Activated naive CD4-positive, alpha-beta T cell treated with anti-CD3 and anti-CD28 coated beads, Interleukin-2, amount 50 U/mL, for 16 hours (primary cell): ENCODE results near the gene MAP2K6.

Source experiments
- DNase-seq: peaks from one replicate; pipeline ENCODE4 v3.0.0-alpha.2; 2020

The MAP2K6 gene

DNA sequence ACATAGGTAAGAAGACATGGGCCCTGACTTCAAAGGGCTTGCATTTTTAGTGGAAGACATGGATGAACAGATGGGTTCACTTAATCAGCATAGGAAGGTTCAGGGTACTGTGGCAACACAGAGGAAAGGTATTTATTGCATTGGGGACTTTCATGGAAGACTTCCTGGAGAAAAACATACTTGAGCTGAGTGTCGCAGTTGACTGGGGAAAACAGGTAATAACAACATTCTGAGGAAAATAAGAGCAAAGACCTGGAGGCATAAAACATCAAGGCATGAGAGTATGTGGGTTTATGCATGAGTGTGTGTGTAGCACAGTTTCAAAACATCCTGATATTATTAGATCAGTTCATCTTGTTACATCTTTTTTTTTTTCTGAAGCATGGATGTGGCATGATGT is 82.7 kb downstream of the MAP2K6 start:
- no peak for DNase-seq

GRCh38 chr17:69499318-69499717 is 84.8 kb downstream of the MAP2K6 start:
- DNase-seq, result no peak

DNA sequence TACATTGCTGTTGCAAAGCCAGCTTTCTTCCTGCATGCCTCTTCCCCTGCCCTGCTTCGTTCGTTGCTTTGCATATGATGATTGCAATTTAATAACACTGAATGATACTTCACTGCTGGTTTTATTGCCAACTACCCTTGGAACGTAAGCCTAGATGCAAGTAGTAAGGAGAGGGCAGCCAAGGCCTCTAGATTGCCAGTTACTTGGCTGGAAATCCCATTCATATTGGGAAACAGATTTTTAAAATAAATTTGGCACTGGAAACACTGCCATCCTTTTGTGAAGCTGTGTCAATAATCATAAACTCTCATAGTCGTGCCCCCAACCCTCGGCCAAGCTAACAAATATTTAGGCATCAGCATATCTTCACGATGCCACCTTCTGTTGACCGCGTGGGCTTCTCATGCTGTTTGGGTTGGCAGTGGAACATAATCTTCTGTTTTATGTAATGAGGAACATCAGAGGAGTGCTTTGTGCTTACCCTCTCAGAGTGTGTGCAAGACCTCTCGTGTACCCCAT is 86.5 kb downstream of the MAP2K6 start:
- no peak for DNase-seq

- no peak for DNase-seq
Measured at GRCh38 chr17:69501591-69502468, 87.3 kb downstream of the MAP2K6 start.

DNA sequence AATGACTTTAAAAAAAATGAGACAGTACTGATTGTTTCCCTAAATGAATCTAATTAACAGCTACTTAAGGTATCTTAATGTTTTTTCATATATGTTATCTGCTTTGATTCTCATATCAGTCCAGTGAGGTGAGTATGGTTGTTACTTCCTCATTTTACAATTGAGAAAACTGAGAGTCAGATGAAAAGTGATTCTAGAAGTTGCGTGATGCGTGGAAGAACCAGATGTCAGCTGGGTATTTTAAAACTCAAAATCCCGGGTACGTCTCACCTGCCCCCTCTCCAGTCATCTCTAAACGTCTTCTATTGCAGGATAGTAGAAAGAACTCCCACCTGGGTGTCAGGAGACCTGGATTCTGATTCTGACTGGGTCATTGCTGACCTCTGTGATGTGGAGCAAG is 89.2 kb downstream of the MAP2K6 start:
- DNase-seq, result no peak

DNA sequence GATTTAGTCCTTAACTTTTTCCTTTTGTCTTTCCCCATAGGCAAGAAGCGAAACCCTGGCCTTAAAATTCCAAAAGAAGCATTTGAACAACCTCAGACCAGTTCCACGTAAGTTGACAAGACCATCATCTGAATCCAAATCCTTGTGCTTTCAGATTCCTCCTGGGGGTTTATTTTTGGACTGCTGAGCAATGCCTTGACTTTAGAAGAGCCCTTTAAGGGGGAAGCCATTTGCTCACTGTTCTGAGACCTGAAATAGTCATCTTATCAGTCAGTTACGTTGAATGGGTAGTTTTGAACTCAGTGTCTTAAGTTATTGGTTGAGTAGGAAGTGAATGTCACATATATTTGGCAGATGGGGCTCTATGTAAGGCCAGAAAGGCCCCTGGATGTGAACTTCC is 91.2 kb downstream of the MAP2K6 start:
- DNase-seq, result no peak

DNA sequence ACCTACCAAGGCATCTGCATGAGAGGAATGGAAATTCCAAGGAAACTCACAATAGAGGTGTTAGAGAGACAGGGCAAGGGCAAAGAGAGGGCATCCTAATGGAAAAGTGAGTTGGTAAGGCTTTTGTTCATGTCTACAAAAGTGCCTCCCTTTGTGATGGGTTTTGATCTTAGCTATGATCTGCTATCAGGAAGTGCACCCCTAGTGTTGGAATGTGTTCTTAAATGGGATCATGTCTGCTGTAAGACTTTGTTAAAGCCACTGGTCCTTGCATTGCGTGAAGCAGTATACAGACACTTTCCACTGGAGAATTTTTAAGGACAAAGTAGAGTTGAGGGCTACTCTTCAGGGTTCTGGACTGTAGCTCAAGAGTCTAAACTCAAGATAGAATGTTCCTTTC is 92.0 kb downstream of the MAP2K6 start:
- DNase-seq, result no peak

DNA sequence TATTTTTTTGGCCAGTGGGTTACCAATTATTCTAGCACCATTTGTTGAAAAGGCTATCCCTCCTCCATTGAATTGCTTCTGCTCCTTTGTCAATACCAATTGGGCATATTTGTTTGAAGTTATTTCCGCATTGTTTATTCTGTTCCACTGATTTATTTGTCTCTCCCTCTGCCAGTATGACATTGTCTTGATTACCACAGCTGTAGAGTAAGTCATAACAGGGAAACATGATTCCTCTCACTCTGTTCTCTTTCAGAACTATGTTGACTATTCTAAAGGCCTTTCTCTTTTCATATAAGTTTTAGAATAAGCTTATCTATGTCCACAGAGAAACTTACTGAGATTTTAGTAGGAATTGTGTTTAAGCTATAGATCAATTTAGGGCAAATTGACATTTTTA is 94.3 kb downstream of the MAP2K6 start:
- no peak for DNase-seq

DNA sequence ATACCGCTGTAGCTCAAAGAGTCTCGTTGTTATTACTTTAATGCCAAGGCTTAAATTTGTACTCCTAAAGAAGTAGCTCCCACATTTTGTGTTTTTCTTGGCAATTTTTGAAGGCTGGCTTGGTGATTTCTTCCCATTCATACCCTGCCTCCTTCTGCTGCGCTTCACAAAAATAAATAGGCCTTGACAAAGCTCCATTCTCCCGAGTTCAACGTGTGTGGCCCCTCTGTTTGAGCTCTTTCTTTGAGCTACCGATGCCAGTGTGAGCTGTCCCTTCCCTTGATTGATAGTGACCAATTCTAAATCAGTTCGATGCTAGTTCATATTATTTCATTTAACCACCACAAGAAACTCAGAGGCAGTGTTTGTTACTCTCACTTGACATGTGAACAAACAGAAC is 96.8 kb downstream of the MAP2K6 start:
- no peak for DNase-seq

GRCh38 chr17:69512946-69513345 is 98.4 kb downstream of the MAP2K6 start:
- DNase-seq, result no peak

DNA sequence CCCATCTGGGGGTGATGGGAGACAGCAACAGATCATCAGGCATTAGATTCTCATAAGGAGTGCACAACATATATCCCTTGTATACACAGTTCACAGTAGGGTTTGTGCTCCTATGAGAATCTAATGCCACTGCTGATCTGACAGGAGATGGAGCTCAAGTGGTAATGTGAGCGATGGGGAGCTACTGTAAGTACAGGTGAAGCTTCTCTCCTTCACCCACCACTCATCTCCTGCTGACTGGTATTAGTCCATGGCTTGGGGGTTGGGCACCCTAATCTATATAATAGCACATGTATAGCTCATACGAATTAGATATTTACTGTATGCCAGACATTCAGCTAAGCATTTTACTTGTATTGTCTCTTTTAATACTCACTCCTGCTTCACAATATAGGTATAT is 101.7 kb downstream of the MAP2K6 start:
- no peak for DNase-seq

DNA sequence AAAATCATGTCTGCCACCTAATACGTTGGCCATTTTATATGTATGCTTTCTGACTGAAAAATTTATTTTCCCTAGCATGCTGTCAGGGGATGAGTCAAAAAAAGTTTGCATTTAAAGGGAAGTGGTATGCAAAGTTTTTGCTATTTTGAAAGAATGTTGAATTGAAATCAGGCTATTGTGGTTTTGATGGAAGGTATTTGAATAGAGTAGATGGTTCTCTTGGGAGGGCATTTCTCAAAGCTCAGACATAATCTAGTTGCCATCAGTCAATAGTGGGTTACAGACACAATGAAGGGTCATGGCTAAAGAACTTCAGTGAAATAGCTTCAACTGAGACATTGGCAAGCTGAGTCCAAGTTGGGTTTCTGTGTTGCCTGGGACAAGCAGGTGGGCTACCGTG is 102.4 kb downstream of the MAP2K6 start:
- DNase-seq, result no peak

- no peak for DNase-seq
Measured at GRCh38 chr17:69518951-69519350, 104.5 kb downstream of the MAP2K6 start.

DNA sequence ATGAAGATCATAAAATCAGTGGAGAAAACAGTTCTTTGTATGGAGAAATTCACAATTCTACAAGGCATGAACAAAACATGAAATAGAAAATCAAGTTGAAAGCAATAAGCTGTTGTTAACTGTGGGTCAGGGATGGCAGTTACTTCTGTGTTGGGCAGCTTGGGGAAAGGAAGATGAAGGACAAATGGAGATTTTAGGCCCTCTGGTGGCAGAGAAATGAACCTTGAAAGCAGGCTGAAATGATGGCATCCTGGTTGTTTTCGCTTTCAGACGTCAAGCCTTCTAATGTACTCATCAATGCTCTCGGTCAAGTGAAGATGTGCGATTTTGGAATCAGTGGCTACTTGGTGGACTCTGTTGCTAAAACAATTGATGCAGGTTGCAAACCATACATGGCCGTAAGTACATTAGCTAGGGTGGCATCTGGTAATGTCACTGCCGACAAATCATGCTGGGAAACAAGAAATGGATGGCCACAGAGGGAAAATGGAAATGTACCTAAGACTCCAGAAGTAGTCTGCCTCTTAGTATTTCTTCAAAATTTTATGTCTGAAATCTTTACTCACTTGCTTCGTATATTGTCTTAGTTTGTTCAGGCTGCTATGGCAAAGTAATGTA is 108.9 kb downstream of the MAP2K6 start:
- DNase-seq, result no peak

DNA sequence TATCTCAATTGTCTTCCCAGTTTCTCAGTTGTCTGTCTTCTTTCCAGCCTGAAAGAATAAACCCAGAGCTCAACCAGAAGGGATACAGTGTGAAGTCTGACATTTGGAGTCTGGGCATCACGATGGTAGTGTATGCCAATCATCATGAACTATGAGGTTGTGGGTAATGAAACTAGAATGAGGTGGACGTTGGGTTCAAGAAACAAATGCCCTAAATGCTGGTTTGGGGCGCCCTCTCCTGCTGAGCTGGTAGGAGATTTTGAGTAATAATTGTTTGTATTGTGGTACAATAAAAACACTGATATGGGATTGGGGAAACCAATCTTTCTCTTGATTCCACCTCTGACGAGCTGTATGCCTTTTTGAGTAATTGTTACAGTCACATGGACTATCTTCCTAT is 110.4 kb downstream of the MAP2K6 start:
- no peak for DNase-seq

DNA sequence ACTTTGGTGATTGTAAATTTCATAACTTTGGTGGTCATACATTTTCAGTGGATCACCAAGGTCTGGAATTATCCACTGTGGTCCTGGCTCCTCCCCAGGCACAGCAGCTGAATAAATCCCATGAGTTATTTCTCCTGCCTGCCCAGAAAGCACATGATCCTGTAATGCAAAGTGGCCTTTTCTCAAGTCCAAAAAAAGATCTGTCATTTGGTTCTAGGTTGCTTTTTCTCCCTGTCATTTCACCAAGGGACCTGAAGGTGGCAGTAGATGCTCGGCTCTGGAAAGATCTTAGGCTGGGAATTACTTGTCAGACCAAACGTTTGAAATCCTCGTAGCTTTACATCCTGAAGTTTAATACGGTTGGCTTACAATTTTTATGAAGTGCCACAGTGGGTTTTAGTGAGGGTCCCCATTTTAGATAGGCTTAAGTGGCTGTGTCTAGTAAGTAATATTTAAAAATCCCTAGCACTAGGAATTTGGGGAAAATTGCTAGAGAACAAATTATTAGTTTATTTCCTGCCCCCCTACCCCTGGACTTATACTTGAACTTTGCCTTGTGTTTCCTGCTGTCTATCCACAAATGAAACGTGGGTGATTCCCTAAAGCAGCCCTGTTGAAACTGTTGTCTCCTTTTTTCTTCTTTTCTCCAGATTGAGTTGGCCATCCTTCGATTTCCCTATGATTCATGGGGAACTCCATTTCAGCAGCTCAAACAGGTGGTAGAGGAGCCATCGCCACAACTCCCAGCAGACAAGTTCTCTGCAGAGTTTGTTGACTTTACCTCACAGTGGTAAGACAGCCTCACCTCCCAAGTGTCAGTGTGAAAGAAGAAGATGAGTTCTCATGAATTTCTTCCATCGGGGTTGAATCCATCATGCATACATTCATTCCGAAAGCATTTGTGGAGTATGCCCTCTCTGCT is 111.7 kb downstream of the MAP2K6 start:
- DNase-seq, result no peak

DNA sequence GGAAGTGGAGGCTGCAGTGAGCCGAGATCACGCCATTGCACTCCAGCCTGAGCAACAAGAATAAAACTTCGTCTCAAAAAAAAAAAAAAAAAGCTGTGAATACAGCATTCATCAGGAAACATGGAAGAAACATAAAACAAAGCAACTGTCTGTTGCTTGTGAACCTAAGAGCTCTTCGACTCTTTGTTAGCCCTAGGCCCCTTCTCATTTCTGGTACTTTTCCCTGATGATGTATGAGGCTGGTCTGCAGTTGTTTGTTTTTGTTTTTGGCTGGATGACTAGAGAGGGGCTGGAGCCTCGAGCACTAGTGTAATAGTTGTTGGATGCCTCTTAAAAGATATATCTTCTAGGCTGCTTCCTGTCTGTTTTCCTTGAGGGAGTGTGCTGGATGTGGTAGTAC is 113.5 kb downstream of the MAP2K6 start:
- no peak for DNase-seq

DNA sequence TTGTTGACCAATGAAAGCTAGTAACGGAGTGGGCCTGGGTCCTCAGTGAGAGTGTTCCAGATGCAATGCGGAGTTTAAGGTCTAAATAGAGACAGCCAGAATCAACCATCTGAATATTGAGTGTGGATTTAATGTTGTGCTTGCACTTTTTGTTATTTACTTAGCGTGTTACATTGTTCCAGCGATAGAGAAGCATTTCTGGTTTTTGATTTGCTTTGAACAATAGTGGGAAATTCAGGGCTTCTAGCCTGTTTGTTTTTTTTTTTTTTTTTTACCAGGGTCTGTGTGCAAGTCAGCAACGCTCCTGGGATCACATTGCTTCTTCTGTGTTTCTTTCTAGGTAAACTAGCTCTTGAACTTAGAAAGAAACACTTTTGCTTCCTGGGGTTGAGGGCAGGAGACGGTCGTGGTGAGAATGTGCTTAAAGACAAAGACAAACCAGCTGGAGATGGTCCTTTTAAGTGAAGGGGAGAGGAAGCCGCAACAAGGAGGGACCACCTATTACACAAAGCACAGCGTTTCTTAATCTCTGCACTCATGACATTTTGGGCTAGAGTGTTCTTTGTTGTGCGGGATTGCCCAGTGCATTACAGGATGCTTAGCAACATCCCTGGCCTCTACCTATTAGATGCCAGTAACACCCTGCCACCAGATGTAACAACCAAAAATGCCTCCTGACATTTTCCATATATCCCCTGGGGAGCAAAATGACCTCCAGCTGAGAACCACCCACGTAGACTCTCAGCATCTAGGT is 119.2 kb downstream of the MAP2K6 start:
- DNase-seq, result no peak

GRCh38 chr17:69534235-69534621 is 119.7 kb downstream of the MAP2K6 start:
- no peak for DNase-seq

- no peak for DNase-seq
Measured at GRCh38 chr17:69535016-69535570, 120.6 kb downstream of the MAP2K6 start.

DNA sequence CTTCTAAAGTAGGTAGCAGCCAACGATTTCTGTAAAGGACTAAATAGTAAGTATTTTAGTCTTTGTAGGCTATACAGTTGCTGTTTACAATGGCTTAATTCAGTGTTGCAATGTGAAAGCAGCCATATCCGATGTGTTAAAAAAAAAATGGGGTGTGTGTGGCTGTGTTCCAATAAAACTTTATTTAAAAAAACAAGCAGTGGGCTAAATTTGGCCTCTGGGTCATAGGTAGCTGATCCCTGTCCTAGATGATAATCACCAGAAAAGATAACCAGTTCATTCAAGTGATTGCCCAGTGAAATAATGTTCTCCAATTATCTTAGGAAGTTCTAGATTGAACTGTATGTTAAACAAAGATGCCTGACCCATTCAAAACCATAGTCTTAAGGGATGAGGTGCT is 124.3 kb downstream of the MAP2K6 start:
- no peak for DNase-seq

DNA sequence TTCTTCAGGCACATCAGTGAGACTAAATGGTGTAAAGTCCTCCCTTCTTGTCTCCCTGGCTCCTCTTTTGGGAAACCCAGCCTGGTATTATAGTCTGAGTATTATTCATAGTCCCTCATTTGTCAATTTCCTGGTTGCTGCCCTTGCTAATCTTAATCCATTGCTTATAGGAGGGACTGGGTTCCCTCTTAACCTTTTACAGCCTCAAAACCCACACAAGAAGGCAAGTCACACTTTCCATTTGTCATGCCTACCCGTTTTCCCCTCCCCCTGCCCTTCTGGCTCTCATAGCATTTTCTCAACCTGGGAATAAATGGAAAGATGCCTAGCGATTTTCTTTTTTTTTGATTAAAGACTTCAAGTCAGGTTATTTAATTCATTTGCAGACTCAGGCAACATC is 124.8 kb downstream of the MAP2K6 start:
- no peak for DNase-seq
